Bronchial epithelial cell (primary cell): Measurements from ENCODE around the gene GRIK3. TPM values are rescaled to one million over a fixed set of nuclear protein-coding genes. Genes with fewer than 3 reads are reported as not detected.

Experiments
- DNase-seq: peaks from one replicate; pipeline ENCODE4 v3.0.0-alpha.2; 2010; ENCODE audit warnings: low read depth
- FAIRE-seq: peaks from 2 replicates; lab custom pipeline; 2011; peaks lifted over from hg19 to GRCh38; lab: Jason Lieb, UNC
- H3K27me3 ChIP-seq: 2 replicates; pipeline ENCODE4 v1.5.1; 2011; ENCODE audit warnings: low read length; ENCODE audit not compliant: control insufficient read depth, insufficient read depth
- H3K36me3 ChIP-seq: 2 replicates; pipeline ENCODE4 v1.5.1; 2011; ENCODE audit warnings: low read length; ENCODE audit not compliant: control insufficient read depth, insufficient read depth
- H3K4me3 ChIP-seq: 2 replicates; pipeline ENCODE4 v1.5.1; 2011; ENCODE audit warnings: mild to moderate bottlenecking, low read depth, low read length, control low read depth
- total RNA-seq: library from RNA; depleted of rRNA; stranded (reverse); fragments of >200 nt; gene quantifications from 2 replicates; pipeline ENCODE4 v1.2.1, GENCODE V29; 2014
- TF ChIP-seq, protein P1 (sequence below): IDR thresholded peaks from 2 replicates; pipeline ENCODE4 v1.5.1; 2011; ENCODE audit warnings: mild to moderate bottlenecking, moderate library complexity, low read length, control low read depth, inconsistent platforms; ENCODE audit not compliant: insufficient read depth, severe bottlenecking

The GRIK3 gene
- total RNA-seq, 1 donor from 2014 or later: under 0.01 TPM

DNA sequence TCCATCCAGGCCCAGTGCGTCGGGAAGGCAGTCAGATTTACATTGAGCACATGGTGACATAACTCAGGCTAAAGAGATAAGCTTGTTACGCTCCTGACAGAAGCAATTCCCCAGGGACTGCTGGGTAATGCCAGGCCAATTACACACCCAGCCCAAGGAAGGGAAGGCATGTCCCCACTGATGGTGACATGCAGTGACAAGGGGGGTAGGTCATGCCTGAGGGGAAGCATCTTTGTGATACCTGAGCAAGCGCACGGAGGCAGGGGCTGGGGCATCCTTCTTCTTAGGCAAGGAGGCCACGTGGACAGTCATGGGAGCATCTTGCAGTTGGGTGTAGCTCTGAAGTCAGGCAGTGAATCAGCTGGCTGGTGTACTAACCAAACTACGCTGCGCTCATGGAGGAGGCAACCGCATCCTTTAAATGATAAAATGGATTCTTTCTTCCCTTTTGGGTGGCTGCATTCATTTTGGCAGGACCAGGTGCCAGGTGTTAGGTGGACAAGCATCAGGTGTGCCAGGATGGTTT lies 39.6 kb upstream of the GRIK3 start:
- no peak overlapping the region for H3K4me3 ChIP-seq
- H3K36me3 ChIP-seq: no peaks in the 10 kb centered on the region
- FAIRE-seq: no peak
- no peak for DNase-seq
- TF ChIP-seq, protein P1, sequence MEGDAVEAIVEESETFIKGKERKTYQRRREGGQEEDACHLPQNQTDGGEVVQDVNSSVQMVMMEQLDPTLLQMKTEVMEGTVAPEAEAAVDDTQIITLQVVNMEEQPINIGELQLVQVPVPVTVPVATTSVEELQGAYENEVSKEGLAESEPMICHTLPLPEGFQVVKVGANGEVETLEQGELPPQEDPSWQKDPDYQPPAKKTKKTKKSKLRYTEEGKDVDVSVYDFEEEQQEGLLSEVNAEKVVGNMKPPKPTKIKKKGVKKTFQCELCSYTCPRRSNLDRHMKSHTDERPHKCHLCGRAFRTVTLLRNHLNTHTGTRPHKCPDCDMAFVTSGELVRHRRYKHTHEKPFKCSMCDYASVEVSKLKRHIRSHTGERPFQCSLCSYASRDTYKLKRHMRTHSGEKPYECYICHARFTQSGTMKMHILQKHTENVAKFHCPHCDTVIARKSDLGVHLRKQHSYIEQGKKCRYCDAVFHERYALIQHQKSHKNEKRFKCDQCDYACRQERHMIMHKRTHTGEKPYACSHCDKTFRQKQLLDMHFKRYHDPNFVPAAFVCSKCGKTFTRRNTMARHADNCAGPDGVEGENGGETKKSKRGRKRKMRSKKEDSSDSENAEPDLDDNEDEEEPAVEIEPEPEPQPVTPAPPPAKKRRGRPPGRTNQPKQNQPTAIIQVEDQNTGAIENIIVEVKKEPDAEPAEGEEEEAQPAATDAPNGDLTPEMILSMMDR: no peak
- H3K27me3 ChIP-seq: no peaks in the 10 kb centered on the region

DNA sequence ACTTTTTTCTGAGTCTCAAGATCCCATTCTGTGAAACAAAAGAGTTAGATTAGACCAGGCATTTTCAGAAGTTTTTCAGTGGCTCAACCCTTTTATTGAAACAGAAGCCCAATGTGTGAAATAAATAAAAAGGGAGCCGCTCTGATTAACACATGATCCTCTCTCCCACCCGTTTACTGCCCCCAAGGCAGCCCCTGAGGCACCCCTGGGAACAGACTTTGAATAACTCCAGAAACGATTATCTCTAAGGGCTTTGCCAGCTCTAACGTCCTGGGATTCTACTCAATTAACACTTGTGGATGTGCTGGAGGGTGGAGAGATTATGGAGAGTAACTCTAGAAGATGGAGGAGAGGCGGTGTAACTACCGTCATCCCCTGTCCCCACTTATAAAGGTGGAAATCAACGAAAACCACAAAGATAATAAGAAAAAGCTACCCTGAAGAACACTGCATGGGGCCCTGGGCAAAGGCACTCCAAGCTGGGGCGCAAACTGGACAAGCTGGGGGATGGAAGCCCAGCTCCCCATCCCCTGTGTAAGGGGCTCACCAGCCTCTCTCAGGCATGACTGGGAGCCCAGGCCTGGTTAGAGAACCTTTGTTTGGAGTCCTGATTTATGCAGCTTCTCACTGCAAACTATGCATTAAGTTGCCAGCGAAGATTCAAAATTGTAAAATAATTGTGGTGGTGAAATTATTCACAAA lies 39.0 kb upstream of the GRIK3 start:
- no peak for DNase-seq
- H3K36me3 ChIP-seq: no peaks in the 10 kb centered on the region
- FAIRE-seq: no peak
- TF ChIP-seq, protein P1: no peak
- H3K27me3 ChIP-seq: no peaks in the 10 kb centered on the region
- H3K4me3 ChIP-seq: no peak overlapping the region

DNA sequence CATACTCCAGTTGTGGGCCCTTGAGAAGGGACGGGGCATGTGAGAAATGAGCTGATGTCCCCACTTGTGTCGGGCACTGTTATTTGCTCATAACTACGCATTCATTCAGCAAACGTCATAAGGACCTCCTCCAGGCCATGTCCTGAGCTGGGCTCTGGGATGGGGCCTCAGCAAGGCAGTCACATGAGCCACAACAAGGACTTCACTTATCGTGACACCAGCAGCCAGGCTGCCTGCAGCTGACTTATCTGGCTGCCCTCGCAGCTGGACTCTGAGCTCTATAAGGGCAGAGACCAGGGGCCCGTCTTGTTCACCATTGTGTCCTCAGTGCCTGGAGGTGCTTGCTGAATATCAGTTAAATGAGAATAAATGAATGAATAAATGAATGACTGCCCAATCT lies 37.5 kb upstream of the GRIK3 start:
- no peak for FAIRE-seq
- H3K27me3 ChIP-seq: no peaks in the 10 kb centered on the region

DNA sequence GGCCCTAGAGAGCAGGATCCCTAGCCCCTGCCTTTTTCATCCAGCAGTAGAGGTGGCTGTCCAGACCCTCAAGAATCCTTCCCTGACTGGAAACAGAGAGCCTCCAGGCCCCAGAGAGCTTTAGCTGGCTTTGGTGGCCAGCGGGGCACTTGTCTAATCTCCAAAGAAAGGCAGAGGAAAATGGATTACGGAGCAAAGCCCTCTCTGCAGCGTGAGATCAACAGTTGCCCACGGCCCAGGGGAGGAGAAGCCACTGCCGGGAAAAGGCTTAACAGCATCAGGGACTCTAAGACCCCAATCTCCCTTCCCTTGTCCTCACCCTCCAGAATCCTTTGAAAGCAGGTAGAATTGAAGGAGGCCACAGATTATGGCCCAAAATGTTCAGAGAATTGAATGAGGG lies 35.8 kb upstream of the GRIK3 start:
- Histone ChIP-seq H3K27me3 (no peaks in the 10 kb centered on the region), H3K4me3 (no peak overlapping the region), H3K36me3 (no peaks in the 10 kb centered on the region)
- TF ChIP-seq, protein P1: no peak
- no peak for FAIRE-seq
- no peak for DNase-seq

More for the DNA sequence above, 37.5 kb upstream of the GRIK3 start:
- TF ChIP-seq, protein P1: no peak
- no peak for DNase-seq
- Histone ChIP-seq H3K36me3 (no peaks in the 10 kb centered on the region), H3K4me3 (no peak overlapping the region)

DNA sequence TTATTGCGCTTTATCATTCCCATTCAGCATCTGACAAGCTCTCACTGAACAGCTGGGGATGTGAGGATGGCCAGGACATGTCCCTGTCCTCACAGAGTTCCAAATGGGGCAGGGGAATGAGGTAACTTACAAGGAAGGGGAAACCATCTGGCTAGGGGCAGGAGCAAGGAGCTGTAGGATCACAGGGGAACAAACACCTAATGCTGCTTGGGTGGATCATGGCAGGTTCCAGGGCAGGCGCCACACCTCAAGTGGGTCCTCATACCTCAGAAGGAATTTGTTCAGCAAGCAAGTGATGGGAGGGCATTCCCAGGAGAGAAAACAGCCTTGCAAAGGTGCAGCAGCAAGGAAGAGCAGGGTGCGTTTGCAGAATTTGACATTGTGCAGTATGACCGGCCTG lies 35.1 kb upstream of the GRIK3 start:
- Histone ChIP-seq H3K27me3 (no peaks in the 10 kb centered on the region), H3K4me3 (no peak overlapping the region), H3K36me3 (no peaks in the 10 kb centered on the region)
- TF ChIP-seq, protein P1: no peak
- DNase-seq (no peak), FAIRE-seq (no peak)
